Measurements from ENCODE around the gene EYA2.
"Not testable (repeated sequence)": the region's sequence is repeated elsewhere in the genome, so short reads cannot be mapped to it uniquely, and the experiment has no call there.

EYA2 gene

GRCh38 chr20:46895906-46896242, 1.2 kb downstream of the EYA2 start:
- no peak for DNase-seq (ENCODE audit: low read depth in 2 of 2)

GRCh38 chr20:46897328-46897880, 2.8 kb downstream of the EYA2 start:
- DNase-seq (ENCODE audit: low read depth in 2 of 2), result no peak

- DNase-seq (ENCODE audit: low read depth in 2 of 2), result no peak
These were observed 3.8 kb downstream of the EYA2 start for GRCh38 chr20:46898423-46898822.

GRCh38 chr20:46899621-46900020, 5.0 kb downstream of the EYA2 start:
- DNase-seq (ENCODE audit: low read depth in 2 of 2), result no peak

- no peak for DNase-seq (ENCODE audit: low read depth in 2 of 2)
These were observed 5.4 kb downstream of the EYA2 start for GRCh38 chr20:46900086-46900485.

- DNase-seq (ENCODE audit: low read depth in 2 of 2), result no peak
These were observed 6.2 kb downstream of the EYA2 start for GRCh38 chr20:46900826-46901225.

- DNase-seq (ENCODE audit: low read depth in 2 of 2), result no peak
These were observed 7.0 kb downstream of the EYA2 start for GRCh38 chr20:46901638-46902037.

- no peak for DNase-seq (ENCODE audit: low read depth in 2 of 2)
These were observed 8.6 kb downstream of the EYA2 start for GRCh38 chr20:46903256-46903655.

- no peak for DNase-seq (ENCODE audit: low read depth in 2 of 2)
These were observed 9.3 kb downstream of the EYA2 start for GRCh38 chr20:46903937-46904336.

GRCh38 chr20:46905364-46906125, 10.9 kb downstream of the EYA2 start:
- DNase-seq (ENCODE audit: low read depth in 2 of 2), result no peak

- DNase-seq (ENCODE audit: low read depth in 2 of 2), result no peak
These were observed 18.8 kb downstream of the EYA2 start for GRCh38 chr20:46913329-46914044.

- DNase-seq (ENCODE audit: low read depth in 2 of 2), result no peak
These were observed 20.2 kb downstream of the EYA2 start for GRCh38 chr20:46914789-46915379.

- DNase-seq (ENCODE audit: low read depth in 2 of 2), result no peak
These were observed 21.1 kb downstream of the EYA2 start for GRCh38 chr20:46915575-46916257.

GRCh38 chr20:46916258-46916603, 21.6 kb downstream of the EYA2 start:
- no peak for DNase-seq (ENCODE audit: low read depth in 2 of 2)

GRCh38 chr20:46917155-46917554, 22.5 kb downstream of the EYA2 start:
- DNase-seq (ENCODE audit: low read depth in 2 of 2), result no peak

GRCh38 chr20:46920114-46920513, 25.5 kb downstream of the EYA2 start:
- no peak for DNase-seq (ENCODE audit: low read depth in 2 of 2)

- DNase-seq (ENCODE audit: low read depth in 2 of 2), result not testable (repeated sequence)
These were observed 28.2 kb downstream of the EYA2 start for GRCh38 chr20:46922841-46923240.

GRCh38 chr20:46923550-46923949, 28.9 kb downstream of the EYA2 start:
- no peak for DNase-seq (ENCODE audit: low read depth in 2 of 2)

GRCh38 chr20:46928580-46929132, 34.0 kb downstream of the EYA2 start:
- DNase-seq (ENCODE audit: low read depth in 2 of 2), result no peak

GRCh38 chr20:46929902-46930301, 35.3 kb downstream of the EYA2 start:
- DNase-seq (ENCODE audit: low read depth in 2 of 2), result no peak

GRCh38 chr20:46930640-46931339, 36.1 kb downstream of the EYA2 start:
- DNase-seq (ENCODE audit: low read depth in 2 of 2), result no peak

All from activated CD8-positive, alpha-beta memory T cell treated with anti-CD3 and anti-CD28 coated beads for 4 hours (primary cell).